Liver (tissue), 9 donors: ENCODE measurements around the gene STK33. TPM values are rescaled to one million over a fixed set of nuclear protein-coding genes. Genes with fewer than 3 reads are reported as not detected.
A peak's percentile ranks its signal among the peaks of the same experiment; 100 is the strongest.

Experiments used
- DNase-seq: peaks from one replicate; pipeline ENCODE4 v3.0.0-alpha.2; 2017; ENCODE audit warnings: low spot score
- H3K27ac ChIP-seq, 2 donors: one replicate each; pipeline ENCODE4 v1.7.0; 2013; ENCODE audit warnings: inconsistent platforms in 2 of 2, low read length in 2 of 2, control low read depth in 1 of 2, low read depth in 1 of 2, mild to moderate bottlenecking in 1 of 2
- H3K27me3 ChIP-seq, 4 donors: one replicate each; pipeline versions ENCODE4 v1.6.1 to v1.7.0; 2013; ENCODE audit warnings: low read length in 3 of 4, inconsistent platforms in 1 of 4, mild to moderate bottlenecking in 1 of 4, moderate library complexity in 1 of 4; ENCODE audit not compliant: control insufficient read depth in 4 of 4, insufficient read depth in 4 of 4
- H3K36me3 ChIP-seq, 4 donors: one replicate each; pipeline versions ENCODE4 v1.6.1 to v1.7.0; 2013; ENCODE audit warnings: low read length in 3 of 4, mild to moderate bottlenecking in 3 of 4, low read depth in 1 of 4, moderate library complexity in 1 of 4; ENCODE audit not compliant: control insufficient read depth in 4 of 4, insufficient read depth in 3 of 4
- H3K4me1 ChIP-seq, 4 donors: one replicate each; pipeline versions ENCODE4 v1.6.1 to v1.7.0; 2013; ENCODE audit warnings: low read length in 3 of 4, mild to moderate bottlenecking in 3 of 4, moderate library complexity in 1 of 4; ENCODE audit not compliant: control insufficient read depth in 4 of 4, insufficient read depth in 4 of 4
- H3K4me3 ChIP-seq, 3 donors: one replicate each; pipeline versions ENCODE4 v1.6.1 to v1.7.0; 2013; ENCODE audit warnings: low read length in 3 of 3, control low read depth in 1 of 3, low read depth in 1 of 3, mild to moderate bottlenecking in 1 of 3
- H3K9ac ChIP-seq, 2 donors: one replicate each; pipeline ENCODE4 v1.7.0; 2013; ENCODE audit warnings: low read length in 2 of 2, mild to moderate bottlenecking in 2 of 2, moderate library complexity in 2 of 2, control low read depth in 1 of 2, low read depth in 1 of 2
- H3K9me3 ChIP-seq, 4 donors: one replicate each; pipeline versions ENCODE4 v1.6.1 to v1.7.0; 2013; ENCODE audit warnings: low read length in 3 of 4; ENCODE audit not compliant: control insufficient read depth in 4 of 4
- ATF3 ChIP-seq: IDR thresholded peaks from 2 replicates; pipeline ENCODE4 v1.6.1; 2016; ENCODE audit warnings: antibody characterized with exemption
- FOXA1 ChIP-seq: IDR thresholded peaks from 2 replicates; pipeline ENCODE4 v1.6.1; 2016; ENCODE audit warnings: antibody characterized with exemption
- GABPA ChIP-seq, 2 donors: IDR thresholded peaks in 1 of 2; conservative IDR thresholded peaks in 1 of 2; 2 replicates each; pipeline ENCODE4 v1.6.1; 2016; ENCODE audit warnings: antibody characterized with exemption in 2 of 2, mild to moderate bottlenecking in 1 of 2, moderate library complexity in 1 of 2
- HNF4A ChIP-seq, 2 donors: conservative IDR thresholded peaks; 2 replicates each; pipeline ENCODE4 v1.6.1; 2016; ENCODE audit warnings: antibody characterized with exemption in 2 of 2, mild to moderate bottlenecking in 2 of 2
- HNF4G ChIP-seq: IDR thresholded peaks from 2 replicates; pipeline ENCODE4 v1.6.1; 2016; ENCODE audit warnings: antibody characterized with exemption
- JUND ChIP-seq, 2 donors: IDR thresholded peaks; 2 replicates each; pipeline ENCODE4 v1.6.1; 2016; ENCODE audit warnings: antibody characterized with exemption in 2 of 2
- MAX ChIP-seq: IDR thresholded peaks from 2 replicates; pipeline ENCODE4 v1.6.1; 2016; ENCODE audit warnings: antibody characterized with exemption
- NR2F2 ChIP-seq: IDR thresholded peaks from 2 replicates; pipeline ENCODE4 v1.6.1; 2016; ENCODE audit warnings: antibody characterized with exemption
- RAD21 ChIP-seq, 2 donors: IDR thresholded peaks; 2 replicates each; pipeline ENCODE4 v1.6.1; 2016; ENCODE audit warnings: antibody characterized with exemption in 2 of 2, mild to moderate bottlenecking in 2 of 2
- RXRA ChIP-seq, 2 donors: IDR thresholded peaks; 2 replicates each; pipeline ENCODE4 v1.6.1; 2017 to 2018; ENCODE audit warnings: antibody characterized with exemption in 2 of 2, mild to moderate bottlenecking in 1 of 2
- SP1 ChIP-seq: IDR thresholded peaks from 2 replicates; pipeline ENCODE4 v1.6.1; 2018; ENCODE audit warnings: antibody characterized with exemption, mild to moderate bottlenecking
- TAF1 ChIP-seq: conservative IDR thresholded peaks from 2 replicates; pipeline ENCODE4 v1.6.1; 2016; ENCODE audit warnings: antibody characterized with exemption, mild to moderate bottlenecking
- YY1 ChIP-seq: IDR thresholded peaks from 2 replicates; pipeline ENCODE4 v1.6.1; 2016; ENCODE audit warnings: antibody characterized with exemption, mild to moderate bottlenecking
- ZBTB33 ChIP-seq: IDR thresholded peaks from 2 replicates; pipeline ENCODE4 v1.6.1; 2016; ENCODE audit warnings: antibody characterized with exemption
- WGBS: extraction: QIAGEN DNeasy Blood & Tissue Kit; methylation state at CpG from one replicate; pipeline ENCODE4 v1.1.7; 2013; 5-methylcytosine and 5-hydroxymethylcytosine counted together
- polyA plus RNA-seq, 2 donors: library from polyadenylated mRNA; stranded (reverse) in 1 of 2; unstranded in 1 of 2; fragments of 200-250 nt in 1 of 2; fragments of >200 nt in 1 of 2; fragmentation: Nextera tagmentation in 1 of 2; extraction: Ambion mirVana in 1 of 2; gene quantifications; one replicate each; pipeline versions ENCODE4 v1.2.1 to v1.2.3, GENCODE V29; 2013 to 2015
- total RNA-seq, 2 donors: library from RNA; depleted of rRNA; stranded (reverse); fragments of >200 nt; gene quantifications; one replicate each; pipeline ENCODE4 v1.2.3, GENCODE V29; 2014
- donor health status: healthy.
- donor health status: healthy.
- donor health status: healthy.
- donor health status: healthy.
- donor health status: healthy.

STK33 gene
- total and polyA plus RNA-seq, 4 donors, result 0.09 to 1.1 (median 0.52) TPM

- Histone ChIP-seq H3K36me3 (no peaks in the 10 kb centered on the region), H3K4me1 (peaks cover 0 to 3% (median 0%) of the 10 kb centered on the region in 4 donors), H3K27ac (no peak overlapping the region), H3K9ac (no peak overlapping the region), H3K9me3 (no peaks in the 10 kb centered on the region), H3K4me3 (no peak overlapping the region), H3K27me3 (no peaks in the 10 kb centered on the region)
- 94% methylated on average over 12 of the region's 12 CpGs for WGBS
- no peak for DNase-seq
- TF ChIP-seq TAF1 (no peak), MAX (no peak), FOXA1 (no peak)
These were observed 232.3 kb downstream of the STK33 start for GRCh38 chr11:8361664-8362210.

- H3K27me3 ChIP-seq, result no peaks in the 10 kb centered on the region
- DNase-seq, result no peak
- WGBS, result 89% methylated on average over 7 of the region's 7 CpGs
- H3K4me1 ChIP-seq, result peaks cover 0 to 3% (median 0%) of the 10 kb centered on the region in 4 donors
- no peaks in the 10 kb centered on the region for H3K9me3 ChIP-seq
- H3K36me3 ChIP-seq, result no peaks in the 10 kb centered on the region
- no peak overlapping the region for H3K27ac ChIP-seq
- H3K4me3 ChIP-seq, result no peak overlapping the region
- H3K9ac ChIP-seq, result no peak overlapping the region
- TF ChIP-seq GABPA (IDR thresholded peaks at IDR 0.05 in 1 of 2, conservative IDR thresholded peaks at IDR 0.05 in 1 of 2), result no peak
- no peak for TF ChIP-seq JUND (IDR thresholded peaks at IDR 0.05)
- no peak for TF ChIP-seq NR2F2
- no peak for TF ChIP-seq HNF4A (conservative IDR thresholded peaks at IDR 0.05)
- TF ChIP-seq RXRA (IDR thresholded peaks at IDR 0.05), result no peak
- no peak for TF ChIP-seq YY1
- TF ChIP-seq TAF1, result no peak
- no peak for TF ChIP-seq SP1
- no peak for TF ChIP-seq HNF4G
These were observed 232.8 kb downstream of the STK33 start for GRCh38 chr11:8361206-8361605.

- Histone ChIP-seq H3K27ac (no peak overlapping the region), H3K27me3 (no peaks in the 10 kb centered on the region), H3K9me3 (no peaks in the 10 kb centered on the region), H3K36me3 (no peaks in the 10 kb centered on the region), H3K9ac (no peak overlapping the region), H3K4me3 (no peak overlapping the region), H3K4me1 (peaks cover 0 to 3% (median 0%) of the 10 kb centered on the region in 4 donors)
- TF ChIP-seq RAD21 (IDR thresholded peaks at IDR 0.05) (peak; percentile 40 to 66), HNF4A (conservative IDR thresholded peaks at IDR 0.05) (peak; percentile 90 to 92), ZBTB33 (no peak), ATF3 (no peak)
- DNase-seq, result no peak
- WGBS, result 72% methylated on average over 9 of the region's 9 CpGs
These were observed 233.8 kb downstream of the STK33 start for GRCh38 chr11:8360086-8360828.
